ENCODE data around the gene KLHL7.
"Not testable (repeated sequence)": the region's sequence is repeated elsewhere in the genome, so short reads cannot be mapped to it uniquely, and the experiment has no call there.

The KLHL7 gene

GRCh38 chr7:23218196-23218595 is 112.6 kb downstream of the KLHL7 start:
- DNase-seq (ENCODE audit: low spot score), result no peak

- DNase-seq (ENCODE audit: low spot score), result no peak
These were observed 115.2 kb downstream of the KLHL7 start for GRCh38 chr7:23220690-23221305.

GRCh38 chr7:23222439-23223030 is 117.0 kb downstream of the KLHL7 start:
- DNase-seq (ENCODE audit: low spot score), result no peak

GRCh38 chr7:23224364-23224763 is 118.8 kb downstream of the KLHL7 start:
- DNase-seq (ENCODE audit: low spot score), result not testable (repeated sequence)

- no peak for DNase-seq (ENCODE audit: low spot score)
These were observed 121.4 kb downstream of the KLHL7 start for GRCh38 chr7:23226844-23227450.
